OCI-LY7 (cell line): ENCODE measurements around the gene KCNIP4. TPM values are rescaled to one million over a fixed set of nuclear protein-coding genes. Genes with fewer than 3 reads are reported as not detected.
A peak's percentile ranks its signal among the peaks of the same experiment; 100 is the strongest.

ENCODE experiments used
- BruUV-seq: library from RNA; stranded (reverse); fragments of 400-500 nt; replicated peaks from 2 replicates; lab custom pipeline; 2021; lab: Mats Ljungman, UMichigan
- CTCF ChIA-PET: fragments of 300-600 bp; sonication (Branson Sonifier 250); formaldehyde crosslinking; loops from one replicate; lab custom pipeline; 2022; ENCODE audit warnings: antibody characterized with exemption; ENCODE audit not compliant: unreplicated experiment; lab: Charles Lee
- POLR2A ChIA-PET: fragments of 300-600 bp; sonication (Branson Sonifier 250); formaldehyde crosslinking; loops from one replicate; lab custom pipeline; 2022; ENCODE audit warnings: antibody characterized with exemption; lab: Charles Lee
- DNase-seq: peaks from one replicate; pipeline ENCODE4 v3.0.0-alpha.2; 2015; ENCODE audit warnings: low spot score
- H2AFZ ChIP-seq: fragments of 200-600 bp; sonication (generic), shearing (Covaris generic); 2 replicates; pipeline ENCODE4 v1.6.1; 2014; ENCODE audit warnings: mild to moderate bottlenecking, antibody characterized with exemption, low read length, moderate library complexity
- H3K27ac ChIP-seq: fragments of 200-600 bp; sonication (generic); 2 replicates; pipeline ENCODE4 v1.5.1; 2014; ENCODE audit warnings: mixed run types, low read depth, mild to moderate bottlenecking, moderate library complexity, low read length, inconsistent platforms; ENCODE audit not compliant: poor library complexity, severe bottlenecking
- H3K36me3 ChIP-seq: fragments of 200-600 bp; sonication (generic); 2 replicates; pipeline ENCODE4 v1.6.1; 2014; ENCODE audit warnings: mild to moderate bottlenecking, antibody characterized with exemption, low read length, moderate library complexity, mixed read lengths; ENCODE audit not compliant: insufficient read depth
- H3K4me1 ChIP-seq: fragments of 200-600 bp; sonication (generic); 2 replicates; pipeline ENCODE4 v1.5.1; 2014; ENCODE audit warnings: mild to moderate bottlenecking, low read length; ENCODE audit not compliant: insufficient read depth, poor library complexity, severe bottlenecking
- H3K4me2 ChIP-seq: fragments of 200-600 bp; sonication (generic); 2 replicates; pipeline ENCODE4 v1.6.1; 2014; ENCODE audit warnings: mild to moderate bottlenecking, low read length
- H3K4me3 ChIP-seq: fragments of 200-600 bp; sonication (generic); 2 replicates; pipeline ENCODE4 v1.5.1; 2014; ENCODE audit warnings: mild to moderate bottlenecking, low read depth, low read length; ENCODE audit not compliant: poor library complexity, severe bottlenecking
- H3K79me2 ChIP-seq: fragments of 200-600 bp; sonication (generic); 2 replicates; pipeline ENCODE4 v1.6.1; 2016; ENCODE audit warnings: low read depth, mild to moderate bottlenecking, low read length, moderate library complexity, mixed read lengths; ENCODE audit not compliant: insufficient read depth
- H3K9me2 ChIP-seq: fragments of 200-600 bp; sonication (generic); 2 replicates; pipeline ENCODE4 v1.6.1; 2016; ENCODE audit warnings: mild to moderate bottlenecking, low read length, mixed read lengths; ENCODE audit not compliant: insufficient read depth
- H3K9me3 ChIP-seq: fragments of 200-600 bp; sonication (generic); 2 replicates; pipeline ENCODE4 v1.6.1; 2014; ENCODE audit warnings: mild to moderate bottlenecking, mixed run types, low read length, mixed read lengths
- H4K20me1 ChIP-seq: fragments of 200-600 bp; sonication (generic); 2 replicates; pipeline ENCODE4 v1.6.1; 2014; ENCODE audit warnings: mild to moderate bottlenecking, antibody characterized with exemption, low read length, moderate library complexity, mixed read lengths; ENCODE audit not compliant: insufficient read depth
- CTCF ChIP-seq: fragments of 200-600 bp; sonication (generic); conservative IDR thresholded peaks from 2 replicates; pipeline ENCODE4 v1.5.1; 2014; ENCODE audit warnings: mild to moderate bottlenecking, antibody characterized with exemption, low read length, moderate library complexity, mixed read lengths
- EZH2phosphoT487 ChIP-seq: fragments of 200-600 bp; sonication (generic); IDR thresholded peaks from 2 replicates; pipeline ENCODE4 v1.6.1; 2018; ENCODE audit warnings: low read depth, borderline replicate concordance, mild to moderate bottlenecking, mixed run types, antibody characterized with exemption, low read length, moderate library complexity, mixed read lengths
- intact Hi-C: fragments of 100-400 bp; cut with micrococcal nuclease; formaldehyde crosslinking; loops from one replicate; pipeline ENCODE4 v1.10.0; 2022; ENCODE audit not compliant: unreplicated experiment
- total RNA-seq, 2 experiments: library from RNA; depleted of rRNA in 1 of 2; stranded (reverse); fragments of >200 nt in 1 of 2; shearing (Covaris generic) in 1 of 2; gene quantifications; 2 replicates each; pipeline ENCODE4 v1.2.3, GENCODE V29; 2014 to 2022

Gene KCNIP4
- total RNA-seq, 2 experiments from 2014 or later = not detected

GRCh38 chr4:21768349-21769310 is 179.9 kb downstream of the KCNIP4 start:
- ChIA-PET CTCF (no interaction called here), POLR2A (no interaction called here)
- Histone ChIP-seq H3K4me2 (no peak overlapping the region), H4K20me1 (no peaks in the 10 kb centered on the region), H3K27ac (no peak overlapping the region), H3K9me2 (no peaks in the 10 kb centered on the region), H3K4me1 (no peaks in the 10 kb centered on the region), H3K36me3 (no peaks in the 10 kb centered on the region), H2AFZ (no peak overlapping the region), H3K79me2 (no peaks in the 10 kb centered on the region), H3K4me3 (no peak overlapping the region), H3K9me3 (no peaks in the 10 kb centered on the region)
- DNase-seq = peak; percentile 44
- TF ChIP-seq EZH2phosphoT487 (no peak), CTCF (peak; percentile 86)
- BruUV-seq = no TSS peak
- intact Hi-C loops = loop anchor here (1.0 to 5.0 kb wide), 2 partner anchors 256 to 996 kb away; no protein-coding TSS in a partner anchor

- peak; percentile 85 for TF ChIP-seq CTCF
- no peak for TF ChIP-seq EZH2phosphoT487
- peak; percentile 41 for DNase-seq
- H3K27ac ChIP-seq = no peak overlapping the region
- no peak overlapping the region for H2AFZ ChIP-seq
- H4K20me1 ChIP-seq = no peaks in the 10 kb centered on the region
- no peak overlapping the region for H3K4me2 ChIP-seq
- ChIA-PET CTCF (no interaction called here), POLR2A (no interaction called here)
- H3K4me1 ChIP-seq = no peaks in the 10 kb centered on the region
- no peak overlapping the region for H3K4me3 ChIP-seq
- no peaks in the 10 kb centered on the region for H3K36me3 ChIP-seq
- intact Hi-C loops = loop anchor here (5.0 kb wide), 1 partner anchor 994 kb away; no protein-coding TSS in a partner anchor
- H3K9me2 ChIP-seq = no peaks in the 10 kb centered on the region
- H3K9me3 ChIP-seq = no peaks in the 10 kb centered on the region
- H3K79me2 ChIP-seq = no peaks in the 10 kb centered on the region
- BruUV-seq = no TSS peak
These were observed 182.7 kb downstream of the KCNIP4 start for GRCh38 chr4:21765810-21766407.
